NCI-H524 (cell line): ENCODE data around the gene SPINT3.

Source experiments
- DNase-seq, 2 experiments: peaks; one replicate each; lab custom pipeline; 2025; lab: John Stamatoyannopoulos, UW

SPINT3 gene

DNA sequence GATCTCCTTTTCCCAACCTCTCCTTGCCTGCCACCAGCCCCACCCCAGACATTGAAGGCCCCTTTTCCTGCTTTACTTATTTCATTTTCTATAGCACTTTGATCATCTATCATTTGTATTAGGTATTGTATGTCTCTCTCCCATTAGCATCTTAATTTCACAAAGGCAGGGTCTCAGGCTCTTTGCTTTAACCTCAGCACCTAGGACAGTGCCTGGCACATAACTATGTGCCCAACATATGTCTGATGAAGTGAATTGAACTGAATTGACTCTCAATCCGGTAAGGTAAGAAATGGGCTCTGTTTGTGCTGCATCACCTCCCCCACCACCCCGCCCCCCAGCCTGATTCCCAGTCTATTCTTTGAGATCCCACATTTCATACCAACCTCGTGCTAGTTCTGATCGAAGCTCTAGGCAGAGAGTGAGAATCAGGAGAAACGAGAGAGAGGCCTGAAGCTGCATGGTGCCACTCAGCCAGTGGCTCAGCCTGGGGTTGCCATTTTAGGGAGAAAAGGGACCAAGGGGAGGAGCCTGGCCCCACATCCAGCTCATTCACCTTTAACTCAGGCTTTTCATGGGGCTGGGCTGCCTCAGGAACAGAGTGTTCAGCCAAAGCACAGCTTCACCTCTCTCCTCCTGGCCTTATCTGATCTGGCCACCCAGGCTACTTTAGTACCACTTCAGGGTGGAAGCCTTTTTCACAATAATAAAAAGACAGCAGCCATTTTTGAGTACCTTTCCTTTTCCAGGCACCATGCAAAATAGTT lies at the start of gene SPINT3:
Gene SPINT3, minus strand, starts transcription at position 476 of the 767 bp plus-strand sequence. Its CDS starts 14 bp downstream, at position 462.
- no peak for DNase-seq

DNA sequence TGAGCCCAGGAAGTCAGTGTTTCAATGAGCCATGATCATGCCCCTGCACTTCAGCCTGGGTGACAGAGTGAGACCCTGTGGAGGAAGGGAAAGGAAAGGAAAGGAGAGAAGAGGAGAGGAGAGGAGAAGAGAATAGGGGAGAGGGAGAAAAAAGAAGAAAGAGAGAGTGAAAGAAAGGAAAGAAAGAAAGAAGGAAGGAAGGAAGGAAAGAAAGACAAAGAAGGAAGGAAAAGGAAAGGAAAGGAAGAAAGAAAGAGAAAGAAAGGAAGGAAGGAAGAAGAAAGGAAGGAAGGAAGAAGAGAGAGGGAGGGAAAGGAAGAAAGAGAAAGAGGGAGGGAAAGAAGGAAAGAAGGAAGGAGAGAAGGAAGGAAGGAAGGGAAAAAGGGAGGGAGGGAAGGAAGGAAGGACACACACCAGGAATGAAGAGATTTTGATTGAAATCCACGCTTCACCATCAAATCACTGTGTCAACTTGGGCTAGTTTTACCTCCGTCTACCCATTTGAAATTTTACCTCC lies 49.4 kb upstream of the SPINT3 start:
- no peak for DNase-seq

- no peak for DNase-seq
Observed at GRCh38 chr20:45555198-45555597, 39.8 kb upstream of the SPINT3 start.

DNA sequence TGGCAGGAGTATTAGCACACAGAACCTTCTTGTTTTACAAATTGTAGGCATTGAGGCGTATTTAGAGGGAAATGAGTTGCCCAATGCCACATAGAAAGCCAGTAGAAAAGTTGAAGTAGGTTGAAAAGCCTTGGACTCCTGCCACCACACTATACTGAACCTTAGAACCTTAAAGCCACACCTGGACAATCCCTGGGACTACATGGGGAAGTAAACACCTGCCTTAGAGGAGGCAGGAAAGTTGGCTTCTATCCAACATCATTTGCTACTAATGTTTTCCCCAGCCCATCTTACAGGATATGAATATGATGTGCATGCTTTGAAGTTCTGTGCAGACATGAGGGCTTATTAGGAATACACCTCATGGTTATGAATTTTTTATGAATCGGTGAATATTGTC lies 37.0 kb upstream of the SPINT3 start:
- no peak for DNase-seq

DNA sequence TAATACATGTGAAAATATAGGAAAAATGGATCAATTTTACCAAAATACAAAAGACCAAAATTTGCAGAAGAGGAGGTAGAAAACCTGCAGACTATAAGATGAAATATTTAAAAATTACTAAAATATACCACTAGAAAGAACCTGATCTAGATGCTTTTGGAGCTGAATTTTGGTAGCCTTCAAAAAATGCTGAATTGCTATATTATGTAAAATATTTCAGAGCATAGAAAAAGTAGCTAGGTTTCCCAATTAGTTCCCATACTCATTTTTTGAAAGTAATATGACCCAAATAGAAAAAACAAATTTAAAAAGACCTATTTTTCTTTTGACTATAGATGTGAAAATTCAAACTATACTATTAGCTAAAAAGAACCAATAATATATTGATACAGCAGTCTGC lies 35.3 kb upstream of the SPINT3 start:
- no peak for DNase-seq

DNA sequence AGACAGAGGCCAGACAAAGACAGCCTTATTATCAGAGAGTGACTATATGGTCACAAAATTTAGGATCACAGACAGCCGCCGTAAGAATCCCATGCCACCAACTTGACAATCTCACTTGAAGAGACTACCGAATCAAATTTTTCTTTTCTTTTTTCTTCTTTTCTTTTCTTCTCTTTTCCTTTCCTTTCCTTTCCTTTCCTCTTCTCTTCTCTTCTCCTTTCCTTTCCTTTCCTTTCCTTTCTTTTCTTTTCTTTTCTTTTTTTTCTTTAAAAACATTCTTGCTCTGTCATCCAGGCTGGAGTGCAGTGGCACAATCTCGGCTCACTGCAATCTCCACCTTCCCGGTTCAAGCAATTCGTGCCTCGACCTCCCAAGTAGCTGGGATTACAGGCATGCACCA lies 33.0 kb upstream of the SPINT3 start:
- DNase-seq, result no peak

DNA sequence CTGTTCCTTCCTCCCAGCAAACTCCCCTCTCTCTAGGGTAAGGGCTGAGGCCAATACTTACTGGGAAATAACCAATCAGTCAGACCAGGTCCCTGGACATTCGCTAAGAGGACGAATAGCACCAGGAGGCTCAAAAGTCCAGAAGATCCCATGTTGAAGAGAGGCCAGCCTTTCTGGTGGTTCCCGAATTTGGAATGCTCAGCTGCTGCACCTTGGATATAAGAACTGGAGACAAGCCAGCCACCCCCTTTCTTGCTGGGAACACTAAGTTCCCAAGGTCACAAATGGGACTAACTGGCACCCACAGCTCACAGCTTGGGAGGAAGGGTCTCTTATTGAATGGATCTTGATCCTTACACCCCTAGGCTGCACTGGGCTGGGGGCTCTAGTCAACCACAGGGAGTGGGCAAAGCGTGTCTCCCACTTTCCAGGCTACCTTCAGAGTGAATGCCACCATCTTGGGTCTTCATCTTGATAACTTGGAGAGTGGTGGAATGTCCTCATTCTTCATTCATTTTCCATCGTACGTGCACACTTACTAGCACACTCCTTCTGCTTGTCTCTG lies 31.9 kb upstream of the SPINT3 start, which contains the start of gene EPPIN:
Gene EPPIN, minus strand, starts transcription at position 196 of the 565 bp plus-strand sequence. Its CDS starts 44 bp downstream, at position 152.
- DNase-seq, result no peak

DNA sequence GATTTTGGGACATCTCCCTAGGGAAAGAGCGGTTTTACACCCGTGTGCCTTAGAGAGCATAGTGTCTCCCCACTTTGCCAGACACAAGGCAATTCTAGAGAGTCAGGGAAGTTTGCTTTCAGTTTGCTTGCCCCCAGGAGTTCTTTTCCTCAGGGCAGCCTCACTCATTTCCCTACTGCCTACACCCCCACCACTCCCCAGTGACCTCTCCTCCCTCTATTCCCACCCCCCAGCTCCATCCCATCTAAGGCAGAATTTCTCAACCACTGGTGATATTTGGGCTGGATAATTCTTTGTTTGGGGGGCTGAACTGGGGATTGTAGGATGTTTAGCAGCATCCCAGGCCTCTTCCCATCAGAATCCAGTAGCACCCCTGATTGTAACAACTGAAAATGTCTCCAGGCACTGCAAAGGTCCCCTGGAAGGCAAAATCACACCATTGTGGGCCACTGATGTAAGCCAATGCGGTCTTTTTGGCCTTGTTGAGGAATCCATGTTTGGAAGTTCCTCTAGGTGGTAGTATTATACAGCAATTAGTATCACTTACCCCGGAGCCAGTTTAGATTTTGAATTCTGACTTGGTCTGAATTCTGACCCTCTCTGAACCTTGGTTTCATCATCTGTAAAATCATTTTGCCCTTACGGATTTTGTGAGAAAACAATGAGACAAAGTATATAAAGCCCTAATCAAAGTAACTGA lies 30.5 kb upstream of the SPINT3 start:
- peak in 1 of 2 experiments; percentile 24 for DNase-seq

- DNase-seq, result no peak
Observed at GRCh38 chr20:45545351-45545750, 29.9 kb upstream of the SPINT3 start.

GRCh38 chr20:45539382-45539781 lies 24.0 kb upstream of the SPINT3 start, which contains the start of gene WFDC6:
TSS of gene WFDC6 (minus strand) at chr20:45539482. CDS start at chr20:45539407, 75 bp downstream.
- DNase-seq, result no peak

DNA sequence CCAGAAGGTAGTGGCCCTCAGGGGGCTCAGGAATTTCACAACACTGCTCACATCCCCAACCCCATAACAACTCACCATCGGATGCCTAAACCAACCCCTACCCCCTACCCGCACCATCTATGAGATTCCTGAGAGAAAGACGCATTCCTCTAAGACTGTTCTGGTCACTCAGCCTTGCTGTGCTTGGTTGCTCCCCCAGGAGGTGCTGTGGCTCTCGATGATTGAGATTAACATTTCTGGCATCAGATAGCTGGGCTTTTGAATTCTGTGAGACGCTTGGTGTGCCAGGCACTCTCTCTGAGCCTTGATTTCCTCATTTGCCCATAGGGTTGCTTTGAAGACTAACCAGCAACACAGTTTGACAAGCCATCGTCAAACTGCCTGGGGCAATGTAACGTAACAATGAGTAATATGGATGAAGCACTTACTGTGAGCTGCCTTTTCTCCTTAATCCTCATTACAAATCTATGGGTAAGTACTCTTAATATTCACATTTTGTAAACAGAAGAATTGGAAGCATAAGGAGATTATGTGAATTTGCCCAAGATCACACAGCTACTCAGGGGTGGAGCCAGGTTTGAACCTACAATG lies 22.9 kb upstream of the SPINT3 start:
- no peak for DNase-seq

- DNase-seq, result no peak
Observed at GRCh38 chr20:45527294-45527693, 11.9 kb upstream of the SPINT3 start.

DNA sequence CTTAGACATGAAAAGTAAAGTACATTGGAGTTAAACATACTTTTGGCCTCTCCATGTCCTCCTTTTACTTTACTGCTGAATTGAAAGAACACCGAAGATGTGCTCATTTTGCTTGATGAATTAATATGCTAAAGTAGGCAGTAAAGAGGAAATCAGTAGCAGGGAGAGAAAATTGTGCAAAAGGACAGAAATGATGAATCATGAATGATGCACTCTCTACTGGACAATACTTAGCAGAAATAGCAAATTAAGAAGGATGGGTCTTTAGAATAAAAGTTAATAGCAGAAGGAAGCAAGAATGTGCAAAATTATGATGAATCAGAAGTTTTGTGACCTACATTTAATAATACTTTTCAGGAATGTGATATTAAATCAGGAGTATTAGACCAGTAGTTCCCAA lies 8.4 kb upstream of the SPINT3 start:
- DNase-seq, result no peak

- DNase-seq, result no peak
Observed at GRCh38 chr20:45518282-45518681, 2.9 kb upstream of the SPINT3 start.

GRCh38 chr20:45510242-45510862 lies 5.1 kb downstream of the SPINT3 start:
- no peak for DNase-seq

GRCh38 chr20:45509091-45509490 lies 6.3 kb downstream of the SPINT3 start:
- no peak for DNase-seq

- no peak for DNase-seq
Observed at GRCh38 chr20:45508068-45508886, 7.1 kb downstream of the SPINT3 start.

DNA sequence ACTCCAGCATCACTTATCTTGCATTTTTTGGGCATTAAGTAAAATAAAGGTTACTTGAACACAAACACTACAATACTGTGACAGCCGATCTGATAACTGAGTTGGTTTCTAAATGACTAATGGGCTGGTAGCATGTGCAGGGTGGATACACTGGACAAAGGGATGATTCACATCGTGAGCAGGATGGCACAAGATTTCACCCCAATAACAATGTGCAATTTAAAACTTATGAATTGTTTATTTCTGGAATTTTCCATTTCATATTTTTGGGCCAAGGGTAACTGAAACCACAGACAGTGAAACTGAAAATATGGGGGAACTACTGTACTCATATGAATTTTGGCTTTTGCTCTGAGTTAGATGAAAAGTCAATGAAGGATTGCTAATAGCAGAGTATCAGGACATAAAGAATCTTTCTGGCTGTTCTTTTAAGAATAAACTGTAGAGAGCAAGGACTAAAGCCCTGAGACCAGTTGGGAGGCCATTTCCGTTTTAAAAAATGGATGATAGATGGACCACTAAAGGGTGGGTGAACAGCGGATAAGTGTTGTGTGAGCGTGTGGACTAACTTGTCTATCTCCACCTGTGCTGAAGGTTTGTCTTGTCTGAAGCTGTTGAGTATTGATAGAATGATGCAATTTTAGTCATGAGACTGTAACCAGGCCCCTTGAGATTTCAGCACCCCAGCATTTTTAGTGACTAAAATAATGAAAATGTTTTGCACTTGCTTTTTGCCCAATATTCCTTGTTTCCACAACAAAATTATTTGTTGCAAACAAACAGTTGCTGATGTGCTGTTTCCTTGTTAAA lies 8.2 kb downstream of the SPINT3 start:
- DNase-seq, result no peak

DNA sequence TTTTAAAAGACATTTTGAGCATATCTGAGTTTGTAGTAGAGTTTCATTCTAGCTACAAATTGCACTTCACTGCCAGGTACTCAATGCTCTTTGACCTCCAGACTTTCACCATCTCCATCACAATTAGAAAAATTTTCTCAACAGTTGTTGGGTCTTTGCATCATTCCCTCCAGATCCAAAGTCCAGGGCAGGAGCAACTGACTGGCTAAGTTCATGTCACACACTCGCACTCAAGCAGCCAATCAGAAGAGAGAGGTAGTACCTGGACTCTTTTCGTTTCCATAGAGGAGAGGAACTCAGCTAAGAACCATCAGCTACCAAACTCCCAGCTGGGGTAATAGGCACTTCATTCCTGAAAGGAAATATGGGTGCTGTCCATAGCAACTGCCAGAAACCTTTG lies 9.0 kb downstream of the SPINT3 start:
- no peak for DNase-seq

DNA sequence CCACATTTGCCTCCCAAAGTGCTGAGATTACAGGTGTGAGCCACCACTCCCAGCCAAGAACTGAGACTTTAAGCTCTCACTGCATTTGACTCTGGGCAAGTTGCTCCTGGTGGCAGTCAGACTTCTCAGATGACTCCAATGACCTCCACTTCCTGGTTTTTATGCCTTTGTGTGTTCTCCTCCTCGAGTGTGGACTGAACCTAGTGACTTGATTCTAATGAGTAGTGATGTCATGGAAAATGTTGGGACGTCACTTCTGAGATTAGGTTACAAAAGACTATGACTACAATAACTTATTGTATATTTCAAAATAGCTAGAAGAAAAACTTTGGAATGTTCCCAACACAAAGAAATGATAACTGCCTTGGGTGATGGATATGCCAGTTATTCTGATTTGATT lies 12.0 kb downstream of the SPINT3 start:
- DNase-seq, result no peak
